Measurements from ENCODE around the gene PDSS2.

The PDSS2 gene

GRCh38 chr6:107357842-107358241, 101.5 kb downstream of the PDSS2 start:
- H3K27ac ChIP-seq (ENCODE audit: low read length): no peak overlapping the region
- H3K9ac ChIP-seq (ENCODE audit: low read length): no peak overlapping the region
- no peak overlapping the region for H3K4me3 ChIP-seq (ENCODE audit: low read length)
- no peaks in the 10 kb centered on the region for H3K79me2 ChIP-seq (ENCODE audit: low read length)
- no peaks in the 10 kb centered on the region for H3K9me3 ChIP-seq (ENCODE audit: insufficient read depth, low read length)
- no peak for TF ChIP-seq EZH2phosphoT487 (IDR thresholded peaks at IDR 0.05; ENCODE audit: low read depth)
- TF ChIP-seq, protein P1, sequence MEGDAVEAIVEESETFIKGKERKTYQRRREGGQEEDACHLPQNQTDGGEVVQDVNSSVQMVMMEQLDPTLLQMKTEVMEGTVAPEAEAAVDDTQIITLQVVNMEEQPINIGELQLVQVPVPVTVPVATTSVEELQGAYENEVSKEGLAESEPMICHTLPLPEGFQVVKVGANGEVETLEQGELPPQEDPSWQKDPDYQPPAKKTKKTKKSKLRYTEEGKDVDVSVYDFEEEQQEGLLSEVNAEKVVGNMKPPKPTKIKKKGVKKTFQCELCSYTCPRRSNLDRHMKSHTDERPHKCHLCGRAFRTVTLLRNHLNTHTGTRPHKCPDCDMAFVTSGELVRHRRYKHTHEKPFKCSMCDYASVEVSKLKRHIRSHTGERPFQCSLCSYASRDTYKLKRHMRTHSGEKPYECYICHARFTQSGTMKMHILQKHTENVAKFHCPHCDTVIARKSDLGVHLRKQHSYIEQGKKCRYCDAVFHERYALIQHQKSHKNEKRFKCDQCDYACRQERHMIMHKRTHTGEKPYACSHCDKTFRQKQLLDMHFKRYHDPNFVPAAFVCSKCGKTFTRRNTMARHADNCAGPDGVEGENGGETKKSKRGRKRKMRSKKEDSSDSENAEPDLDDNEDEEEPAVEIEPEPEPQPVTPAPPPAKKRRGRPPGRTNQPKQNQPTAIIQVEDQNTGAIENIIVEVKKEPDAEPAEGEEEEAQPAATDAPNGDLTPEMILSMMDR (IDR thresholded peaks at IDR 0.05; ENCODE audit: low read depth, low read length): no peak
- H3K27me3 ChIP-seq (ENCODE audit: low read depth, low read length): no peaks in the 10 kb centered on the region
- no peaks in the 10 kb centered on the region for H3K4me1 ChIP-seq (ENCODE audit: low read length)
- H3K4me2 ChIP-seq (ENCODE audit: low read length): no peak overlapping the region
- H3K36me3 ChIP-seq (replicated peaks; ENCODE audit: low read depth, low read length): peaks cover 9% of the 10 kb centered on the region
- no peak overlapping the region for H2AFZ ChIP-seq (ENCODE audit: low read depth, low read length)
- H4K20me1 ChIP-seq (ENCODE audit: insufficient read depth, low read length): no peaks in the 10 kb centered on the region

DNA sequence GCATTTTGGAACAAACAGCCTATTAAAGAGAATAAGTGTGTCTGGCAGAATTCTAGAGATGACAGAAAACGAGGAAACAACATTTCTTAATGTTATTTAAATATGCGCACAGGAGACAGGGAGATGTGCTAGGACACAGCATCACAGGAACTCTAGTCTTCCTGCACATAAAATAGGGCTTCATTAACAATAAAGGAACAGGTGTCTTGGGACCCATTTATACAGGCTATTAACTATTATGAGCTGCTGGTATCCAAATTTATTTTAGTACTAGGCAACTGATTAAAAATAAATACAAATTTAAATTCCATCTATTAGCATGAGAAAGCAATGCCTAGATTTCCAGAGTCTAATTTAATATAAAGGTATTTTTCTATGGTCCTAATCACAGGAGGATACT, 102.3 kb downstream of the PDSS2 start:
- Histone ChIP-seq H3K36me3 (replicated peaks; ENCODE audit: low read depth, low read length) (peaks cover 1% of the 10 kb centered on the region), H3K27me3 (ENCODE audit: low read depth, low read length) (no peaks in the 10 kb centered on the region), H3K4me2 (ENCODE audit: low read length) (no peak overlapping the region), H3K9ac (ENCODE audit: low read length) (no peak overlapping the region), H3K79me2 (ENCODE audit: low read length) (no peaks in the 10 kb centered on the region), H3K4me1 (ENCODE audit: low read length) (no peaks in the 10 kb centered on the region), H2AFZ (ENCODE audit: low read depth, low read length) (no peak overlapping the region), H3K27ac (ENCODE audit: low read length) (no peak overlapping the region), H3K4me3 (ENCODE audit: low read length) (no peak overlapping the region), H4K20me1 (ENCODE audit: insufficient read depth, low read length) (no peaks in the 10 kb centered on the region), H3K9me3 (ENCODE audit: insufficient read depth, low read length) (no peaks in the 10 kb centered on the region)
- no peak for TF ChIP-seq EZH2phosphoT487 (IDR thresholded peaks at IDR 0.05; ENCODE audit: low read depth)
- TF ChIP-seq, protein P1 (IDR thresholded peaks at IDR 0.05; ENCODE audit: low read depth, low read length): no peak

DNA sequence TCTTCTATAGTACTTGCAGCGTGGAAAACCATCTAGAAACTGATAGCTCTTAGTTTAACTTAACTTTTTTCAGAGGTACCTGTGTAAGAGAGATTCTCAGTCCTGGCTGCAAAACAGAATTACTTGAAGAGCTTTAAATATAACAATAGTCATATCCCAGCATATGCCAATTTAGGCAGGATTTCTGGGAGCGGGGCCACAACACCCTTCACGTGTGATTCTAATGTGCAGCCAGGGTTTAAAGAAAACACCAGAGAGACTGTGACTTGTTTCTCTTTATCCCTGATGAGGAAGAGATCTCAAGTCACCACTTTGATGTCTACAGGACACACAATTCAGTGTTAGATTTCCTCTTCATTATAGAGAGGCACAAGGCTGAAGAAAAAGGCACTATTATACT, 103.7 kb downstream of the PDSS2 start:
- Histone ChIP-seq H3K36me3 (replicated peaks; ENCODE audit: low read depth, low read length) (no peaks in the 10 kb centered on the region), H3K4me2 (ENCODE audit: low read length) (no peak overlapping the region), H3K9me3 (ENCODE audit: insufficient read depth, low read length) (no peaks in the 10 kb centered on the region), H4K20me1 (ENCODE audit: insufficient read depth, low read length) (no peaks in the 10 kb centered on the region), H3K4me1 (ENCODE audit: low read length) (no peaks in the 10 kb centered on the region), H2AFZ (ENCODE audit: low read depth, low read length) (no peak overlapping the region), H3K4me3 (ENCODE audit: low read length) (no peak overlapping the region), H3K27me3 (ENCODE audit: low read depth, low read length) (no peaks in the 10 kb centered on the region), H3K27ac (ENCODE audit: low read length) (no peak overlapping the region), H3K79me2 (ENCODE audit: low read length) (no peaks in the 10 kb centered on the region), H3K9ac (ENCODE audit: low read length) (no peak overlapping the region)
- TF ChIP-seq, protein P1 (IDR thresholded peaks at IDR 0.05; ENCODE audit: low read depth, low read length): no peak
- TF ChIP-seq EZH2phosphoT487 (IDR thresholded peaks at IDR 0.05; ENCODE audit: low read depth): no peak

DNA sequence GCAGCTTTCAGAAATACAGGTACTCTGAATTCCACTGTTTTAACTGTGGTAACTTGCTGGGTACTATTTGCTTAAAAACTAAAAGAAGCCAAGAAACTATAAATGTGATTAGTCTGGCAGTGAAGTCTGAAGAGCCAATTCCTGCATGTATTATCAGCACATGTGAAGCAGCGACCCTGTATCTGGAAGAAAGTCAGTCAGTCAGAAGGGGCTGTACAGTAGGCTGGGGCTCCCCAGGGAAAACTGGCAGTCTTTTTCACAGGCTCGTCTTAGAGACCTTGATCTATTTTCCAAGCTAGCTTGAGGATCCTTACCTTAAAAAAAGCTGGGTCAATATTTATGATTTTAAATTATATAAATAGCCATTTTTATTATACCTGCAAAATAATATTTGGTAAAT, 104.9 kb downstream of the PDSS2 start:
- no peak overlapping the region for H3K27ac ChIP-seq (ENCODE audit: low read length)
- no peak overlapping the region for H3K4me2 ChIP-seq (ENCODE audit: low read length)
- no peaks in the 10 kb centered on the region for H3K27me3 ChIP-seq (ENCODE audit: low read depth, low read length)
- H3K36me3 ChIP-seq (replicated peaks; ENCODE audit: low read depth, low read length): no peaks in the 10 kb centered on the region
- no peaks in the 10 kb centered on the region for H3K79me2 ChIP-seq (ENCODE audit: low read length)
- no peak overlapping the region for H2AFZ ChIP-seq (ENCODE audit: low read depth, low read length)
- no peak overlapping the region for H3K4me3 ChIP-seq (ENCODE audit: low read length)
- no peaks in the 10 kb centered on the region for H3K4me1 ChIP-seq (ENCODE audit: low read length)
- no peak overlapping the region for H3K9ac ChIP-seq (ENCODE audit: low read length)
- H3K9me3 ChIP-seq (ENCODE audit: insufficient read depth, low read length): no peaks in the 10 kb centered on the region
- no peaks in the 10 kb centered on the region for H4K20me1 ChIP-seq (ENCODE audit: insufficient read depth, low read length)
- TF ChIP-seq, protein P1 (IDR thresholded peaks at IDR 0.05; ENCODE audit: low read depth, low read length): no peak
- no peak for TF ChIP-seq EZH2phosphoT487 (IDR thresholded peaks at IDR 0.05; ENCODE audit: low read depth)
